Measurements from ENCODE around the gene BLOC1S5.

The BLOC1S5 gene

GRCh38 chr6:7976485-7977056 lies 87.6 kb downstream of the BLOC1S5 start:
- H3K4me1 ChIP-seq (ENCODE audit: insufficient read depth, low read length): no peaks in the 10 kb centered on the region; the same call in 1 of the 2 replicates
- H3K9me3 ChIP-seq (ENCODE audit: control insufficient read depth, insufficient read depth, low read length): no peaks in the 10 kb centered on the region; the same call in 1 of the 2 replicates
- H3K36me3 ChIP-seq (ENCODE audit: insufficient read depth, low read length): no peaks in the 10 kb centered on the region
- H3K9ac ChIP-seq (ENCODE audit: low read depth, low read length): no peak overlapping the region

- Histone ChIP-seq H3K4me1 (ENCODE audit: insufficient read depth, low read length) (no peaks in the 10 kb centered on the region; the same call in 1 of the 2 replicates), H3K36me3 (ENCODE audit: insufficient read depth, low read length) (no peaks in the 10 kb centered on the region), H3K9ac (ENCODE audit: low read depth, low read length) (no peak overlapping the region), H3K9me3 (ENCODE audit: control insufficient read depth, insufficient read depth, low read length) (no peaks in the 10 kb centered on the region; the same call in 1 of the 2 replicates)
These were observed 88.4 kb downstream of the BLOC1S5 start for GRCh38 chr6:7975764-7976146.

GRCh38 chr6:7974938-7975763 lies 89.0 kb downstream of the BLOC1S5 start:
- H3K36me3 ChIP-seq (ENCODE audit: insufficient read depth, low read length): no peaks in the 10 kb centered on the region
- no peaks in the 10 kb centered on the region; the same call in 1 of the 2 replicates for H3K4me1 ChIP-seq (ENCODE audit: insufficient read depth, low read length)
- H3K9me3 ChIP-seq (ENCODE audit: control insufficient read depth, insufficient read depth, low read length): peaks cover 4% of the 10 kb centered on the region; the same call in 1 of the 2 replicates
- H3K9ac ChIP-seq (ENCODE audit: low read depth, low read length): no peak overlapping the region

- no peaks in the 10 kb centered on the region; the same call in 1 of the 2 replicates for H3K4me1 ChIP-seq (ENCODE audit: insufficient read depth, low read length)
- H3K36me3 ChIP-seq (ENCODE audit: insufficient read depth, low read length): no peaks in the 10 kb centered on the region
- peaks cover 6% of the 10 kb centered on the region; the same call in 1 of the 2 replicates for H3K9me3 ChIP-seq (ENCODE audit: control insufficient read depth, insufficient read depth, low read length)
- H3K9ac ChIP-seq (ENCODE audit: low read depth, low read length): no peak overlapping the region
These were observed 89.6 kb downstream of the BLOC1S5 start for GRCh38 chr6:7974565-7974937.

GRCh38 chr6:7973584-7973983 lies 90.6 kb downstream of the BLOC1S5 start:
- H3K4me1 ChIP-seq (ENCODE audit: insufficient read depth, low read length): no peaks in the 10 kb centered on the region; the same call in 1 of the 2 replicates
- peaks cover 8% of the 10 kb centered on the region; the same call in 1 of the 2 replicates for H3K9me3 ChIP-seq (ENCODE audit: control insufficient read depth, insufficient read depth, low read length)
- no peak overlapping the region for H3K9ac ChIP-seq (ENCODE audit: low read depth, low read length)
- H3K36me3 ChIP-seq (ENCODE audit: insufficient read depth, low read length): no peaks in the 10 kb centered on the region

GRCh38 chr6:7971499-7971898 lies 92.7 kb downstream of the BLOC1S5 start:
- Histone ChIP-seq H3K9me3 (ENCODE audit: control insufficient read depth, insufficient read depth, low read length) (peaks cover 8% of the 10 kb centered on the region; the same call in 1 of the 2 replicates), H3K4me1 (ENCODE audit: insufficient read depth, low read length) (no peaks in the 10 kb centered on the region; the same call in 1 of the 2 replicates), H3K36me3 (ENCODE audit: insufficient read depth, low read length) (no peaks in the 10 kb centered on the region), H3K9ac (ENCODE audit: low read depth, low read length) (no peak overlapping the region)

GRCh38 chr6:7970616-7971015 lies 93.6 kb downstream of the BLOC1S5 start:
- no peaks in the 10 kb centered on the region; the same call in 1 of the 2 replicates for H3K4me1 ChIP-seq (ENCODE audit: insufficient read depth, low read length)
- H3K9ac ChIP-seq (ENCODE audit: low read depth, low read length): no peak overlapping the region
- H3K36me3 ChIP-seq (ENCODE audit: insufficient read depth, low read length): no peaks in the 10 kb centered on the region
- H3K9me3 ChIP-seq (ENCODE audit: control insufficient read depth, insufficient read depth, low read length): peaks cover 8% of the 10 kb centered on the region; the same call in 1 of the 2 replicates

Measured in ES-I3 (cell line).